SK-N-SH treated with all-trans-retinoic acid at 6 μM for 48 hours (cell line): Measurements from ENCODE around the gene CLDN14.

ENCODE experiments used
- ARNTL ChIP-seq: fragments of 450-650 bp; formaldehyde crosslinking; IDR thresholded peaks from 2 replicates; pipeline ENCODE4 v1.5.0; 2020; ENCODE audit warnings: low read depth, mild to moderate bottlenecking, moderate library complexity, borderline replicate concordance
- BACH2 ChIP-seq: fragments of 250-450 bp; sonication (Bioruptor Pico); IDR thresholded peaks from 2 replicates; pipeline ENCODE4 v1.9.0; 2021; ENCODE audit warnings: mild to moderate bottlenecking, borderline replicate concordance
- GLIS3 ChIP-seq: fragments of 250-450 bp; sonication (Bioruptor Pico); IDR thresholded peaks from 2 replicates; pipeline ENCODE4 v1.5.0; 2020; ENCODE audit warnings: mild to moderate bottlenecking, moderate library complexity
- TSHZ2 ChIP-seq: fragments of 250-450 bp; sonication (Bioruptor Pico); IDR thresholded peaks from 2 replicates; pipeline ENCODE4 v1.5.0; 2020; ENCODE audit warnings: mild to moderate bottlenecking, moderate library complexity
- ZFP3 ChIP-seq: fragments of 250-450 bp; sonication (Bioruptor Pico); IDR thresholded peaks from 2 replicates; pipeline ENCODE4 v1.5.0; 2020; ENCODE audit warnings: mild to moderate bottlenecking, moderate library complexity
- ZFP30 ChIP-seq: fragments of 450-650 bp; formaldehyde crosslinking; IDR thresholded peaks from 2 replicates; pipeline ENCODE4 v1.5.0; 2022; ENCODE audit warnings: mild to moderate bottlenecking, moderate library complexity

DNA sequence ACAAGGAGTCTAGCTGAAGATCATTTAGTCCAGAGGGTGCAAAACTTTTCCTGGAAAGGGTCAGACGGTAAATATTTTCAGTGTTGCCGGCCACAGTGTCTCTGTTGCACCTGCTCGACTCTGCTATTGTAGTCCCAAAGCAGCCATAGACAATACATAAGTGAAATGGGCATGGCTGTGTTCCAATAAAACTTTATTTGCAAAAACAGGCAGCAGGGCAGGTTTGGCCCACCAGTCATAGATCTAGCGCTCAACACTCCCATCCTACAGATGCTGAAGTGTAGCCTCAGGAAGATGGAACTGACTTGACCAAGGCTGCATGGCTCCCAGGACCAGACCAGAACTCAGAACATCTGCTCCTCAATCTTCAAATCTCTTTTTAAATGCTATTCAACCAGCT lies 46.2 kb upstream of the CLDN14 start:
- TF ChIP-seq ZFP3 (CRISPR knock-in tag) (no peak), ARNTL (CRISPR knock-in tag) (no peak), GLIS3 (no peak), BACH2 (CRISPR knock-in tag) (no peak), TSHZ2 (CRISPR knock-in tag) (no peak), ZFP30 (no peak)
